GM12873 (cell line): Measurements from ENCODE around the gene TACC2.

Experiments used
- CTCF ChIP-seq: IDR thresholded peaks from 2 replicates; pipeline ENCODE4 v1.5.1; 2012; ENCODE audit warnings: low read depth, mild to moderate bottlenecking, moderate library complexity, low read length, control low read depth; ENCODE audit not compliant: insufficient read depth; ENCODE audit errors: missing control alignments

The TACC2 gene

GRCh38 chr10:121994429-121994941 is 5.5 kb downstream of the TACC2 start:
- no peak for TF ChIP-seq CTCF

DNA sequence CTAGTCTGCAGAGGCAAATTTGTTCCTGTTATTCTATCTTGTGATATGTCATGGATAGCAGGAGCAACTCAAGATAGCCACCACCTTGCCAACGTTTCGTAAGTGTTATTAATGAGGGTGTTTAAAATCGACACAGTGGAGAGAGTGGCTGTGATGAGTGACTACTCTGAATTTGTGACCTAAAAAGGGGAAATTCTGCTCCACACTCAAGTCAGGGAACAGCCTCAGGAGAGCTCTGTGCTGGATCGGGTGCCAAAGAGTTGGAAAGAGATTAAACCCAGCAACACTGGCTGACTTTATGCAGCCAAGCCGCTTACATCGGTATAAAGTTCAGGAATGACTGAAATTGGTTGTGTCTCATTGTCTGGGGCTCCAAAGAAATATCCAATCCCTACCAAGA is 9.5 kb downstream of the TACC2 start:
- TF ChIP-seq CTCF = no peak

- no peak for TF ChIP-seq CTCF
Measured at GRCh38 chr10:121999301-121999700, 10.3 kb downstream of the TACC2 start.

DNA sequence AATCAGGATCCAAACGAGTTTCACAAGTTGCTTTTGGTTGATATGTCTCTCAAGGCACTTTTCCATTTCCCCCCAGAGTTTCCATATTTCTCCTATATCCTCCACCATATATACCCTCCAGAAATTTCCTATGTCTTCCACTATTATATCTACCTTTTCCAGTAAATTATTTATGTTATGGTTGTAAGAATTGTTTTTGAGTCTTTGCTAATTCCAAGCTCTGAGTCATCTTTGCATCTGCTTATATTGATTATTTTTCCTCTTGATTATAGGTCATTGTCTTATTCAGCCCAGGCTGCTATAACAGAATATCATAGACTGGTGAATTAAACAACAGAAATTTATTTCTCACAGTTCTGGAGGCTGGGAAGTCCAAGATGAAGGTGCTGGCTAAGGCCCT is 12.7 kb downstream of the TACC2 start:
- no peak for TF ChIP-seq CTCF

DNA sequence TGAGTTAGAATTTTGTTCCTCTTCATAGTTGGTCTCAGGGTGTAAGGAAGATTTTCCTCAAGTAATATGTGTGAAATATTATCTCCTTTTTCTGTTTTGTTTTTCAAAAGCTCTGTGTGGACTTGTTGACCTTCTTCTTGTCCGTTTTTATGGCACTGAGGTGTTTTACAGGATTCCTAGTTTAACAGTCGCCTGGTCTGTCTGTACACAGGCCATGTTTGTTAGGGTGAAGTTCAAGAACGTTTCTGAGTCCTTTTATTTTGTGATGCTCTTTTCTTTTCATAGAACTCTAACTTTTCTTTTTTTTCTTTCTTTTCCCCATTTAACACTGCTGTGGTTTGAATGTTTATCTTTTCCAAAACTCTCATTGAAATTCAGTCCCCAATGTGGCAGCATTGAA is 18.5 kb downstream of the TACC2 start:
- no peak for TF ChIP-seq CTCF

GRCh38 chr10:122010405-122011050 is 21.6 kb downstream of the TACC2 start:
- no peak for TF ChIP-seq CTCF

- no peak for TF ChIP-seq CTCF
Measured at GRCh38 chr10:122012731-122013130, 23.8 kb downstream of the TACC2 start.
